Measurements from ENCODE around the gene EXTL1. TPM values are rescaled to one million over a fixed set of nuclear protein-coding genes. Genes with fewer than 3 reads are reported as not detected.

EXTL1 gene
- total and polyA plus RNA-seq, 2 of the 4 experiments (the other 2 are of a cell fraction) = 0.90 to 5.2 TPM

- ChIA-PET CTCF (no interaction called here), POLR2A (ENCODE audit: unreplicated experiment) (interaction anchor here (0.6 kb wide), 1 partner anchor 126 kb away, joined by 3 read pairs; no protein-coding TSS in a partner anchor)
- Histone ChIP-seq H3K79me1 (ENCODE audit: low read depth in 1 of 2, low read length in 2 of 2) (no peaks in the 10 kb centered on the region), H3K36me3 (ENCODE audit: control insufficient read depth, insufficient read depth, low read length) (no peaks in the 10 kb centered on the region), H3K4me3 (ENCODE audit: insufficient read depth, low read depth, low read length) (no peak overlapping the region), H3K4me2 (ENCODE audit: low read depth, low read length) (no peak overlapping the region), H4K20me1 (ENCODE audit: insufficient read depth, low read length) (no peaks in the 10 kb centered on the region), H2AK5ac (ENCODE audit: low read depth, low read length) (no peak overlapping the region), H2BK120ac (ENCODE audit: low read depth, low read length) (no peak overlapping the region), H4K5ac (ENCODE audit: low read depth, low read length) (no peak overlapping the region), H3K27ac (ENCODE audit: insufficient read depth, low read length) (no peak overlapping the region), H4K91ac (ENCODE audit: insufficient read depth, low read depth, low read length) (no peak overlapping the region), H3K4me1 (ENCODE audit: control insufficient read depth, insufficient read depth, low read length) (peaks cover 1% of the 10 kb centered on the region; the same call in 1 of the 2 replicates), H2BK5ac (ENCODE audit: low read depth, low read length, poor library complexity, severe bottlenecking) (no peak overlapping the region), H3K9me3 (ENCODE audit: control insufficient read depth, insufficient read depth, low read length) (peaks cover 2% of the 10 kb centered on the region; the same call in 1 of the 2 replicates), H3K27me3 (ENCODE audit: control insufficient read depth, insufficient read depth, low read length) (peaks cover 45% of the 10 kb centered on the region), H3K9ac (ENCODE audit: low read depth, low read length) (no peak overlapping the region), H3K14ac (replicated peaks; ENCODE audit: low read depth, low read length) (no peak overlapping the region), H3K4ac (ENCODE audit: low read depth, low read length) (no peak overlapping the region), H4K8ac (ENCODE audit: low read depth in 2 of 2, low read length in 2 of 2) (no peak overlapping the region), H3K56ac (ENCODE audit: extremely low read depth, insufficient read depth, low read length) (no peak overlapping the region), H2AFZ (replicated peaks; ENCODE audit: low read length, poor library complexity) (no peak overlapping the region), H2BK15ac (ENCODE audit: low read depth, low read length) (no peak overlapping the region), H2BK20ac (ENCODE audit: low read depth, low read length) (no peak overlapping the region), H2AK9ac (replicated peaks; ENCODE audit: low read depth, low read length, poor library complexity) (no peak overlapping the region), H3K18ac (ENCODE audit: low read depth, low read length) (no peak overlapping the region), H3K9me1 (ENCODE audit: insufficient read depth, low read length) (no peaks in the 10 kb centered on the region), H3K23ac (ENCODE audit: low read depth, low read length) (no peak overlapping the region)
- in situ Hi-C loops (cut with MboI; ENCODE audit: low sequenced_read_pairs) = no loop called here
- intact Hi-C loops (cut with micrococcal nuclease) = no loop called here
- no CpG with 5 or more reads among the region's 9 CpGs for WGBS, 2 experiments (ENCODE audit: extremely low coverage in 2 of 2, insufficient read length in 1 of 2)
- BruUV-seq (replicated peaks) = no TSS peak
- dilution Hi-C loops (cut with HindIII; ENCODE audit: low sequenced_read_pairs, unreplicated experiment) = no loop called here
- DNase-seq (no peak), ATAC-seq (ENCODE audit: low read depth) (no peak)
- TF ChIP-seq CHD1 (IDR thresholded peaks at IDR 0.05; ENCODE audit: low read depth, low read length) = no peak
- 0 out of 2 replicates have a peak, but pooled peaks have one; percentile 36 for TF ChIP-seq CEBPB (IDR thresholded peaks at IDR 0.05; ENCODE audit: low read depth, low read length)
- no peak for TF ChIP-seq MXI1 (IDR thresholded peaks at IDR 0.05; ENCODE audit: borderline replicate concordance, low read depth, low read length)
- TF ChIP-seq POLR2A (IDR thresholded peaks at IDR 0.05; ENCODE audit: low read depth, low read length) = no peak
- TF ChIP-seq USF2 (IDR thresholded peaks at IDR 0.05; ENCODE audit: low read depth, low read length) = no peak
- TF ChIP-seq MAFK (IDR thresholded peaks at IDR 0.05; ENCODE audit: low read depth, low read length) = peak; percentile 30; the same call in 1 of the 2 replicates
- TF ChIP-seq RCOR1 (IDR thresholded peaks at IDR 0.05; ENCODE audit: insufficient replicate concordance, low read length) = no peak
- TF ChIP-seq FOS (IDR thresholded peaks at IDR 0.05; ENCODE audit: low read depth, low read length) = no peak
- TF ChIP-seq SMC3 (IDR thresholded peaks at IDR 0.05; ENCODE audit: low read depth, low read length) = no peak
- TF ChIP-seq MAZ (IDR thresholded peaks at IDR 0.05; ENCODE audit: borderline replicate concordance, low read depth, low read length) = no peak
- TF ChIP-seq, protein P1, sequence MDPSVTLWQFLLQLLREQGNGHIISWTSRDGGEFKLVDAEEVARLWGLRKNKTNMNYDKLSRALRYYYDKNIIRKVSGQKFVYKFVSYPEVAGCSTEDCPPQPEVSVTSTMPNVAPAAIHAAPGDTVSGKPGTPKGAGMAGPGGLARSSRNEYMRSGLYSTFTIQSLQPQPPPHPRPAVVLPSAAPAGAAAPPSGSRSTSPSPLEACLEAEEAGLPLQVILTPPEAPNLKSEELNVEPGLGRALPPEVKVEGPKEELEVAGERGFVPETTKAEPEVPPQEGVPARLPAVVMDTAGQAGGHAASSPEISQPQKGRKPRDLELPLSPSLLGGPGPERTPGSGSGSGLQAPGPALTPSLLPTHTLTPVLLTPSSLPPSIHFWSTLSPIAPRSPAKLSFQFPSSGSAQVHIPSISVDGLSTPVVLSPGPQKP (IDR thresholded peaks at IDR 0.05; ENCODE audit: borderline replicate concordance, low read depth, low read length) = no peak
- TF ChIP-seq NFE2L2 (IDR thresholded peaks at IDR 0.05; ENCODE audit: low read depth, low read length) = peak; percentile 66; the same call in 1 of the 2 replicates
- TF ChIP-seq, protein P2, sequence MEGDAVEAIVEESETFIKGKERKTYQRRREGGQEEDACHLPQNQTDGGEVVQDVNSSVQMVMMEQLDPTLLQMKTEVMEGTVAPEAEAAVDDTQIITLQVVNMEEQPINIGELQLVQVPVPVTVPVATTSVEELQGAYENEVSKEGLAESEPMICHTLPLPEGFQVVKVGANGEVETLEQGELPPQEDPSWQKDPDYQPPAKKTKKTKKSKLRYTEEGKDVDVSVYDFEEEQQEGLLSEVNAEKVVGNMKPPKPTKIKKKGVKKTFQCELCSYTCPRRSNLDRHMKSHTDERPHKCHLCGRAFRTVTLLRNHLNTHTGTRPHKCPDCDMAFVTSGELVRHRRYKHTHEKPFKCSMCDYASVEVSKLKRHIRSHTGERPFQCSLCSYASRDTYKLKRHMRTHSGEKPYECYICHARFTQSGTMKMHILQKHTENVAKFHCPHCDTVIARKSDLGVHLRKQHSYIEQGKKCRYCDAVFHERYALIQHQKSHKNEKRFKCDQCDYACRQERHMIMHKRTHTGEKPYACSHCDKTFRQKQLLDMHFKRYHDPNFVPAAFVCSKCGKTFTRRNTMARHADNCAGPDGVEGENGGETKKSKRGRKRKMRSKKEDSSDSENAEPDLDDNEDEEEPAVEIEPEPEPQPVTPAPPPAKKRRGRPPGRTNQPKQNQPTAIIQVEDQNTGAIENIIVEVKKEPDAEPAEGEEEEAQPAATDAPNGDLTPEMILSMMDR (conservative IDR thresholded peaks at IDR 0.05; ENCODE audit: low read depth, low read length) = no peak
- TF ChIP-seq BHLHE40 (IDR thresholded peaks at IDR 0.05; ENCODE audit: low read depth, low read length) = no peak
These were observed 58.6 kb downstream of the EXTL1 start for GRCh38 chr1:26079960-26080814.

All from IMR-90 (cell line).